ENCODE data around the gene AP1S1. TPM values are rescaled to one million over a fixed set of nuclear protein-coding genes. Genes with fewer than 3 reads are reported as not detected.
A peak's percentile ranks its signal among the peaks of the same experiment; 100 is the strongest.

The AP1S1 gene
- total RNA-seq, 1 donor from 2014 or later = 172 TPM

DNA sequence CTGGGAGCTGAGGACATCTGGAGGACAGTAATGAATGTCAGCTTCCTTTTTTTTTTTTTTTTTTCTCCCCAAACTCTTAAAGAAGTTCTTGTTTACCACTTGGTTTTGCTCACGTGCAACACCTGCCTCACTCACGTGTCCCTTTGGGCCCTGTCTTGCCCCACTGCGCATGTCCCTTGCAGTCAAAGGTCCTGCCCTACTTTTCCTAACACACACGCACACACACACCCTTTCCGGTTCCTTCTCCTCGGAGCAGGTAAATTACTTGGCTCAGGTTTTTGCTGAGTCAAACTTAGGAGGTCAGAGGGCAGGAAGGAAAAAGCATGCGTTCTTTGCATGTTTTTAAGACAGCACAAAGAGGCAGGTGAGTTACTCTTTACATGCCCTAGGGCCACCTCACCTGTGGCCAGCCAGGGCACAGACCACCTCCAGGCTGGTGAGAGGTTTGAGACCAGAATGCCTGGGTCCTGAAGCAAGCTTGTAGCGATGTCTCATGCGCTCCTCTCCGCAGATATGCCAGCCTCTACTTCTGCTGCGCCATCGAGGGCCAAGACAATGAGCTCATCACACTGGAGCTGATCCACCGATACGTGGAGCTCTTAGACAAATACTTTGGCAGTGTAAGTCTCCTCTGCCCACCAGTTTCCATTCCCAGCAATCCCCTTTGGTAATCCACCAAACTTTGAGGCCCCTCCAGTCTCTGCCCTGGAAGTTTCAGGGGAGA is 2.8 kb downstream of the AP1S1 start:
- DNase-seq (ENCODE audit: low read depth in 2 of 2) = no peak

DNA sequence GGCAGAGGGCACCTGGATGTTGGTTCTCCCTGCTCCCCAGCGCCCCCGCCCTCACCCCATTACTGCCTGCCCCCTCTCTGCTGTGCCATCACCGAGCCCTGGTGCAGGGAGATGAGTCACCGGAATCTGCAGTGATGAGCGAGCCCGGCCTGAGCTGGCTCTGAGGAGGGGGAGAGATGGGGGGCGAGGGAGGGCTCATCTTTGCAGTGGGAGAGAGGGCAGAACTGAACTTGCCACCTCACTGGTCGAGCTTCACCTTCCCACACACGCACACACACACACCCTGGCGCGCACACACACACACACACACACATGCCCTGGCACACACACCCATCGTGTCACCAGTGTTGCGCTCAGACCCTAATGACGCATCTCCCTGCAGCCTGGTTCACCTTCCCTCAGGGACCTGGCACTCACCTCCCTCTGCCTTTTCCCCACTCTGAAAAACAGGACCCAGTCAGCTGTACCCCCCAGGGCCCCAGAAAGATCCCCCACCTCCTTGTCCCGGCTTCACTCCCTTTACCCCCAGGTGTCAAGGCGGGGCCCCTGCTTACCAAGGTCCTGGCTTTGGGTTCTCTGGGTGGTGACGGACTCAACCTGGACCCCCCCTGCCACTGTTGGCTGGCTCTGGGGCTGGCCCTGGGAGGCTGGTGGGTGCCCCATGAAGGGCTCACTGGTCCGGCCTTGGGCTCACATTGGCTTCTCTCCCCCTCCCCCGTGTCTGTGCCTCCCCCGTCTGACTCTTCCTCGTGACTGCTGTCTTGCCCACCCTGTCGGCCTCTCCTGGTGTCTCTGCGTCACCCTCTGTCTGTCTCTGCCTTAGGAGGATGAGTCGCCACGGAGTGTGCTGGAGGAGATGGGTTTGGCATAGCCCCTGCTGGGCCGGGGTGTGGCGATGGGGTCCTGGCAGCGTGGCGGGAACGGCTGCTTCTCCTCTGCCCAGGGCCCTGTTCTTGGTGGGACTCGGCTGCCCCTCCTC is 5.7 kb downstream of the AP1S1 start:
- peak in 1 of 2 donors; percentile 41 for DNase-seq (ENCODE audit: low read depth in 2 of 2)

DNA sequence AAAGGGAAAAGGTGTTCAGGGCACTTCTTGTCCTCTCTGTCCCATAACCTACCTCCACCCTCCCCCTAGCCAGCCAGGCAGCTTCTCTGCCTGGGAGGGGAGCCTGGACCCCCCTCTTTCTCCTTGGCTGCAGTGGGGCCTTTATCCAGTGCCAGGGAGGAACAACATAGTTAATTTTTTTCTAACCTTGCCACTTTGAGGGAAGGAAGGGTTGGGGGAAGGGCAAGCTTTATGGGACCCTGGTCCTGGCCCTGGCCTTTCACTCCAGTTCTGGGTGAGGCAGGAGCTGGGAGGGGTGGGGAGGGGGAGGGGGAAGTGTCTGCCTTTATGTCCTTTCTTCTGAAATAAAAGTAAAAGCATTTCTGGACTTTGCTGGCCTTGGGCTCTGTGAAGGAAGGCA is 6.6 kb downstream of the AP1S1 start:
- DNase-seq (ENCODE audit: low read depth in 2 of 2) = no peak

DNA sequence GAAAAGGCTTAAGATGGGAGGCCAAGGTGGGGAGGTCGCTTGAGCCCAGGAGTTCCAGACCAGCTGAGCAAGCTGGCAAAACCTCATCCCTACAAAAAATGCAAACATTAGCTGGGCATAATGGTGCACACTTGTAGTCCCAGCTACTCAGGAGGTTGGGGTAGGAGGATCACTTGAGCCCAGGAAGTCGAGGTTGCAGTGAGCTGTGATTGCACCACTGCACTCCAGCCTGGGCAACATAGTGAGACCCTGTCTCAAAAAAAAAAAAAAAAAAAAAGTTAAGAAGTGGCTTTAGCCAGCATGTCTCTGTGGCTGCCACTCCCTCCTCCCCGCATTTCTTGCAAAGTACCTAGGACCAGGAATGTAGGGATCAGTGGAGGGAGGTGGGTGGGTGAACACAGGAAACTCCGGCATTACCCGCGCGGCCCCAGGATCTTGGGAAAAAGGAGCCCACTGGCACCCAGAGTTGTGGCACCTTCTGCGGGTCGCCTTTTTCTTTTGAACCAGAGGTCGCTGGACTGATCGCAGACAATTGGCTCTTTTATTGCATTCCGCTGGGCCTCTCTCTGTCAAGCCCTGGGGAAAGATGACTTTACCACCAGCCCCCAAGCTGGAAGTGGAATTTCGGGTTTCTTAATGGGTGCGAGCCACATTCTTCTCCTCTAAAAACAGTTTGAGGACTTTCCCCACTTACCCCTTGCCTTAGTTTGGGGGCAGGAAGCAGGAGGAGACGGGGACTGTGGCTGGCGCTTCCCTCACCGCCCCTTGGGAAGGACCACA is 7.6 kb downstream of the AP1S1 start:
- DNase-seq (ENCODE audit: low read depth in 2 of 2) = no peak

DNA sequence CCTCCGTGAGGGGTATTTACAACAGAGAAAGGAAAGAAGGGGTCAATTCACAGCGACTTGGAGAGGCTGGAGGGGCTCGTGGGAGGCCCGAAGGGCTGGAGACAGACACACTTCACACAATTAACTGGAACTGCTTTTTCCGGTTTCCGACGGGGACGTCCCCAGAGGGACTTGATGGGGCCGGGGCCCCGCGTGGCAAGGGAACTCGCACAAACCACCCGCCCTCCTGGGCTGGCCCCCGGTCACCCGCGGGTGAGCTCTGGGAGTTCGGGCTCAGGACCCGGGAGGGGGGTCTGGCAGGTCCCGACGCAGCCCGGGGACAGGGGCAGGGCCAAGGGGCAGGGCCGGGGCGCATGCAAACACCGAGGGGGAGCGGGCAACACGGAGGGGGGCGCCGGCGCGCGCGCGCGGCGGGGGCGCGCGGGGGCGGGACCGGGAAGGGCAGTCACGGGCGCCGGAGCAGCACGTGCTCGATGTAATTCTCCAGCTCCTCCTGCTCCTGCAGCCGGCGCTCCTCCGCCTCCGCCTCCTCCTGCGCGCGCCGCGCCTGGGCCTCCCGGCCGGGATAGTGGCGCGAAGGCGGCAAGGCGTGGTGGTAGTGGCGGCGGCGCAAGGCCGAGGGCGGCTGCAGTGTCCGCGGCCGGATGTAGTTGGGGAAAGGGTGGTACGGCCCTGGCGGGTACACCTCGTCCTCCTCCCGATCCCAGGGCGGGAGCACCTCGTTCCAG is 8.4 kb downstream of the AP1S1 start:
- peak in 1 of 2 donors; percentile 52 for DNase-seq (ENCODE audit: low read depth in 2 of 2)

DNA sequence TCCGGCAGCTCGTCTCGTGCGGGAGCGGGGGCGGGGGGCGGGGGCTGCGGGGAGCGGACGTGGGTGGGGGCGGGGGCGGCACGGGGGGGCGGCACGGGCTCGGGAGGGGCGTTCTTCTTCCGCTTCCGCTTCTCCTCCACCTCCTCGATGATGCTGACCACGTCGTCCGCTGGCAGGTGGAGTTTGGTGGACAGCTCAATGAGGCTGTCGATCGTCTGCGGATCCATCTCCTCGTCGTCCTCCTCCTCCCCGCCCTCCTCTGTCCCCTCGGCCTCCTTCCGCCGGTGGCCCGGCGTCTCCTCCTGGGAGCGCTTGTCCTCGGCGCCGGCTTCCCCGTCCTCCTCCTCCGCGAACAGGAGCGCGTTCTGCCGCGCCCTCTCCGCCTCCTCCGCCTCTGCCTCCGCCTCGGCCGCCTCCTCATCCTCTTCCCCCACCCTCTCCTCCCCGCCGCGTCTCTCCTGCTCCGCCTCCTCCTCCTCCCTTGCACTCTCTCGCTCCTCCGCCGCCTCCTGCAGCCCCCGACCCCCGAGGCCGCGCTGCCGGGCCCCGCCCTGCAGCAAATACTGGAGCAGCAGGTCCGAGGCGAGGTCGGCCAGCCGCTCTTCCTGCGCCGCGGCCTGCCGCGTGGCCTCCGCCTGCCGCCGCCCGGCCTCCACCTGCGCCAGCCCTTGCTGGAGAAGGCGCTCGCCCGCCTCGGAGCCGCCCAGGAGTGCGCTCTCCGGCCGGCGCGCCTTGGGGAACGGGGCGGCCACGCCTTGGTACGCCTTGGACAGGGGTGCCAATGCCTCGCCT is 9.2 kb downstream of the AP1S1 start:
- DNase-seq (ENCODE audit: low read depth in 2 of 2) = no peak

DNA sequence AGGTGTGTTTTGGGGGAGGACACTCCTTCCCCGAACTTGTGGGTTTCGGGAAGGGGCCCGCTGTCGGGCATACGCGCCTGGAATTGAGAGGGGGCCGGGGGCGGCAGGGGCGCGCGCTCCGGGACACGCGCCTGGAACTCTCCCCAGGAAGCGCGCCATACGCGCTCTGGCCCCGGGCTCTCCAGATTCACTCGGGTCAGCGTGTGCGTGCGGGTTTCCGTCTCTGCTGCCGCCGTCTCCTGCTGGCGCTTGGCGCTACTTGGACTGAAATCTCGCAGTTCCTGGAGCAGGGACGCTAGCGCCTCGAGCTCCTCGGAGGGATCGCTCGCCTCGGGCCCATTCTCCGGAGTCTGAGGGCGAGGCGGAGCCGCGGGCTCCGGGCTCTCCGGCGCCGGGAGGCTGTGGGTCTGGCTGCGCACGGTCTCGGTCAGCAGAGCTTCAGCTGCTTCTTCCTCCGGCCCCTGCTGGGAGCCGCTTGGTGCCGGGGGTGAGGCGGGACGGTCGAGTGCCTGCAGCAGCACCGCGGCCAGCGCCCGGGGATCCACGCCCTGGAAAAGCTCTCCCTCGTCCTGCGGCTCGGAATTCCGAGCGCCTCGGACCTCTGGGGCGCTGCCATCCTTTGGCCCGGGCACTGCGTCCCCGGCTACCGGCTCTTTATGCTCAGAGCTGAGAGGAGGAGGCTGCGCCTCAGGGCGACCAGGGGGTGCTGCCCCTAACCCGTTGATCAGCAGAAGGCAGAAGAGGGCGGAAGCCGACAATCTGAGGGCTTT is 10.0 kb downstream of the AP1S1 start:
- DNase-seq (ENCODE audit: low read depth in 2 of 2) = peak in 1 of 2 donors; percentile 60

DNA sequence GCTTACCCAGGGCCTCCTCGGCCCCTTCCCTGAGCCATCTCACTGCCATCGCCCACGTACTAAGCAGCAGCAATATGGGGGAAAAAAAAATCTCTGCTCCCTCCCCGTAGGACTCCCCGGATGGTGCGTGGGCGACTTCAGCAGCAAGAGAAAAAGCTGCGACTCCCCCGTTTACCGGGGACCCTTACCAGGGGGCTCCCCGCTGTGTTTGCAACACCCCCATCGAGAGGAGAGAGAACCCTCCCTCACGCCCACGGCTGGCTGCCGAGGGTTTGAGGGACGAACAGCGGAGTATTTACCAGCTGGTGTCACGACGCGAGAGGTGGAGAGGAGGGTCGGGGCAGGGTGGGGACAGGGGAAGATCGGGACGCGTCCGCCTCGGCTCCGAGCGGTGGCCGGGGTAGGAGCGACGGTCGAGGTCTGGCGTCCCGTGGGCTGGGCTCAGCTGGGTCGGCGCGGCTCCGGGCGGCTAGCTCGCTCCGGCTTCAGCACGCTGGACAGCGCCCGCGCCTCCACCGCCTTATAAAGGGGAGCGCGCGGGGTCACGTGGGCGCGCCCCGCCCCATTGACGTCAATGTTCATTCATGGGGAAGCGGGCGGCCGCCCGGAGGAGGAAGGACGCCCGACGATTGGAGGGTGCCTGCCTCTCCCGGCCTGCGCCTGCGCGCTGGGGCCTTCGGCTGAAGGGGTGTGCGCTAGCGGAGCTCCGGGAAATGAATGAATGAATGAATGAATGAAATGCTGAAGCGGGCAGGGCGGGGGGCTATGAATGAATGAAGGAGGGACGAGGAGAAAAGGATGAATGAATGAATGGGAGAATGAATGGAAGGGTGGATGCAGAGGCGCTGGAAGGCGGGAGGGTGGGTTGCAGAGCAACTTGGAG is 11.0 kb downstream of the AP1S1 start, which contains the start of gene VGF:
TSS of gene VGF (minus strand) at position 495 of the 883 bp plus-strand sequence. CDS start 726 bp downstream, outside the sequence.
- DNase-seq (ENCODE audit: low read depth in 2 of 2) = peak; percentile 70 to 93

DNA sequence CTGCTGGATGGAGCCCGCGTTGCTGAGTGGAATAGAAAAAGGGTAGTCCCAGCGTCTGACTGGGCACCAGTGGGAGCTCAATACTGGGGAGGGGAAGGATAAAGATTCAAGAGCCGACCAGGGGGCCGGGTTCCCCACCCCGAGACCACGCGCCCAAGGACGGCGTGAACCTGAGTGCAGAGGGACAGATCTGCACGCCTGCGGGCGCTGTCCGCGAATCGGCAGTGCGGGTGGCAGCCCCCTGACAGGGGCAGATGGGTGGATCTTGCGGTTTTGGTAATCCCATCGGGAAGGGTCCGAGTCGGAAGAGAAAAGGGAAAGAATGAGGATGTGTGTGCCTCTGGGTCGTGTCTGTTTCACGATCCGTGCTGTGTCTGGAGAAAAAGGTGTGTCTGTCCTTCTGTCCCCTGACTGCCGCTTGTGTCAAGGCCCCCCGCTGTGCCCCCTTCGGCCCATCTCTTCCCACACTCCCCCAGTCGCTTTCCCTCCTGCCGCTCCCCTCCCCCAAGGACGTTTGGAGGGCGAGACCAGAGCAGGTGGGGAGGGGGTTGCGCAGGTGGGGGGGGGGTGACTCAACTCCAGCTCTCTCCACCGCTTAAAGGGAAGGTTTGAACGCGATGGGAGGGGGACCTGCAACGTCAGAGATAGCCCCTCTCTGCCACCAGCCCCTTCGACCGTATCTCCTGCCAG is 11.8 kb downstream of the AP1S1 start:
- no peak for DNase-seq (ENCODE audit: low read depth in 2 of 2)

DNA sequence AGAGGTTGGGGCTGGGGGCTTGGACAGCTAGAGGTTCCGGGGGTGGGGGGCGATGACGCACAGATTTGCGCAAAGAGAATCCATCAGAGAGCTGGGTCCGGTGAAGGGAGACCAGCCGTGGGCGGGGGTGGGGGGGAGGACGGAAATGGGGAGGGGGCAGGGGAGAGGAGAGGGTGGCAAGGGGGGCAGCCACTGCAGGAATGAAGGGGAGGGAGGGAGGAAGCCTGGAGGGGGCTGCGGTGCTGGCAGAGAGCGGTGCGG is 12.3 kb downstream of the AP1S1 start:
- DNase-seq (ENCODE audit: low read depth in 2 of 2) = no peak

DNA sequence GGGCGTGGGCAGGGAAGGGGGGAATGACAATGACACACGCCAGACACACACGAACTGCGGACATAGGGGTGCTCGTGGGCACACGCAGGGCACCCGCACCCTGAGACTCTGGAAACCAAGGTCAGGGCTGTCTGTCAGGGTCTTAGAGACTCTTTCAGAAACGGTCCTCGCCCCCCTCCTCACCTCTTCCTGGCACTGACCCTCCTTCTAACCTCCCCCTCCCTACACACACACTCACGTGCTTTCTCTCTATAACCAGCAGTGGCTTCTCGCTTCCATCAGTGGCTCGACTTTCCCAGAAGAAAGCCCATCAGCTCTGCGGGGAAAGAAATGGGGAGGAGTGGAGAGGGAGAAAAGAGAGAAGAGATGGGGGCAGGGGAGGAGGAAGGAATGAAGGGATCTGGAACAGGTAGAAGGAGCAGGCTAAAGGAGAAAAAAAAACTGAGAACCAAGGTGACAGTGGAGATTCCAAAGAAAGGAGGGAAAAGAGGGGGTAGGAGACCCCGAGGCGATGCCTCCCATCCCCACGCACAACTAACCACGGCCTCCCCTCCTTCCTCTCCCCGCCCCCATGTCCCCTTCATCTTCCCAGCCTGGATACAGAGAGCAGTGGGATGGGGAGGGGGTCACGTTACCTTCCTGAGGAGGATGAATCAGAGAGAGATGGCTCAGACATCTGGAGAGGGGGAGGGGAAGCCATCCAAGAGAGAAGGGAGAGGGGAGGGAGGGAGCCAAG is 12.8 kb downstream of the AP1S1 start:
- DNase-seq (ENCODE audit: low read depth in 2 of 2) = no peak

DNA sequence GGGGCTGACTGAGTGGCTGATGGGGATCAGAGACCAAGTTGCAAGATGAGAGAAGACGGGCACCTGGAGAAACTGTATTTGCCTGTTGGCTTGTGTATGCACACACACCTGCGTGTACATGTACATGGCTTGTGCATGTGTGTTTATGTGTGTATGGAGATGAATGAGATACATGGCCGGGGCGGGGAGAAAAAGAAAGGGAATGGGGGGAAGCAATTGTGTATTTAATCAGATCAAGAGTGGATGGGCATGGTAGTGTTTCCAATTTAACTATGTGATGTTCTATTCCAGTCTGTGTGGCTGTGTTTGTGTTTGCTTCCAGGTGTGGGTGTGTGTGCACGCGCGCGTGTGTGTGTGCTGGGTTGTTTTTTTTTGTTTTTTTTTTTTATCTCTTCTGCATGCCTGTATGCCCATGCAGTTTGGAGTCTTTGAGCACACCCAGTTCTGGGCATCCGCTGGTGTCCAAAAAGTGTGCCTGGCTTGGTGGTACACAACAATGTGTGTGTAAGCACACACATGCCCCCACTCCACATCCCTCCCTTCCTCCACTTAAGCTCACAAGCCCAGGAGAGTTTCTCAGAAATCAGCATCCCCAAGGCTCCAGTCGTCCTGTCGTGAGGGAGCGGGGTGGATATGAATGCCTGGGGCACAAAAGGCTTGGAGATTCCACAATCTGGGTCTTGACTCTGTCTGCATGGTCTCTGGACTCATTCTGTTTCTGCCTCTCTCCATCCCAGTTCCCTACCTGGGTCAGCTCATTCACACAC is 13.6 kb downstream of the AP1S1 start:
- no peak for DNase-seq (ENCODE audit: low read depth in 2 of 2)

DNA sequence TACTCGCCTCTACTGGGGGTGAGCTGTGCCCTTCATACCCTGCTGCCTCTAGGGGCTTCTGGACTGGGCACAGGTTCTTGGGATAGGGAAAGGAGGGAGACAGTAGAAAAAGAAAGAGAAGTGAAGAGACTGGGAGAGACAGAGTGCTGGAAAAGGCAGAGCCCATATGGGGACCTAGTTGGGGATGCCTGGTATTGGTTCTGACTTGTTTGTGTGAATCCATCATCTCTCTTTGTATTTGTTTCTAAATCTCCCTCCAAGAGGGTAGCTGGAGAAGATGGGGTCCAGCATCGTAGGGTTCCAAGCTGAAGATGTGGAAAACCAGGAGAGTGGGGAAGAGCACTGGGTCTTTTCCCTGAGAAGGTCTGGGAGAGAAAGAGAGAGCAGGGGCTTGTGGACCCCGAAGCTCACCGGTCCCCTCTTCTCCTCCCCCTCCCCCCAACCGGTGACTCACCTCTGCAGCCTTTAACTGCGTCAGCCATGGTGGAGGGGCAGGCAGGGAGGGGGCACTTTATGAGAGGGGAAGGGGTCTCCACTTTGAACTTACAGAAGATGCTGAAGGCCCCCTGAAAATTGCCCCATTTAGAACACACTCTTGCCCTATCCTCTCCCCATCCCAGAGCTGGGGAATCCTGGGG is 14.3 kb downstream of the AP1S1 start:
- DNase-seq (ENCODE audit: low read depth in 2 of 2) = no peak

DNA sequence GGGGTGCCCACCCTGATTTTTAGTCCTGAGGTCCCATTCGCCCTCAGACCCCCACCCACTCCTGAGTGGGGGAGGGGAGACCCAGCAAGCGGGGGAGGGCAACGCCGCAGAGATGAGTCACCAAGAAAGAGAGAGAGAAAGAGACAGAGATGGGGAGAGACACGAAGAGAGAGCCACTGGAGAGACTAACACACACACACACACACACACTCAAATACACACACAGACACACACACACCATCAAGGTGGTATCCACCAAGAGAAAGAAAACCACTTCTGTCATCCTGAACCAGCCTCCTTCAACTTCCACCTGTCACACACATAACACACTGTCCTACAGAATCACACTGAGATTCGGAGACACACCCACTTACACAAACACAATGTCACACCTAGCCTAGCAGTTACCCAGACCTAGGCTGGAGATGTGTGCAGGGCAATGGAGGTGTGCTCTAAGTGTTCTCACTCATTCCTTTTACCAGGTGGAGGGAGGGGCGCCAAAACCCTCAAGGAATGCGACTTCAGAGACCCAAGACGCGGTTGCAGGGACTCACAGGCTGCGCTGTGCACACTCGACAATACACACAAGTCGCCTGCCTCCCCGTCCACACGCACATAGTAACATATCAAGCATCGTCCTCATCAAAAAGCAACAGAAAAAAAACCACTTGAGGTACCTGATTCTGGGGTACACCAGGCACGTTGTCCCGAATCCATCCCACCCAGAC is 15.0 kb downstream of the AP1S1 start:
- no peak for DNase-seq (ENCODE audit: low read depth in 2 of 2)

DNA sequence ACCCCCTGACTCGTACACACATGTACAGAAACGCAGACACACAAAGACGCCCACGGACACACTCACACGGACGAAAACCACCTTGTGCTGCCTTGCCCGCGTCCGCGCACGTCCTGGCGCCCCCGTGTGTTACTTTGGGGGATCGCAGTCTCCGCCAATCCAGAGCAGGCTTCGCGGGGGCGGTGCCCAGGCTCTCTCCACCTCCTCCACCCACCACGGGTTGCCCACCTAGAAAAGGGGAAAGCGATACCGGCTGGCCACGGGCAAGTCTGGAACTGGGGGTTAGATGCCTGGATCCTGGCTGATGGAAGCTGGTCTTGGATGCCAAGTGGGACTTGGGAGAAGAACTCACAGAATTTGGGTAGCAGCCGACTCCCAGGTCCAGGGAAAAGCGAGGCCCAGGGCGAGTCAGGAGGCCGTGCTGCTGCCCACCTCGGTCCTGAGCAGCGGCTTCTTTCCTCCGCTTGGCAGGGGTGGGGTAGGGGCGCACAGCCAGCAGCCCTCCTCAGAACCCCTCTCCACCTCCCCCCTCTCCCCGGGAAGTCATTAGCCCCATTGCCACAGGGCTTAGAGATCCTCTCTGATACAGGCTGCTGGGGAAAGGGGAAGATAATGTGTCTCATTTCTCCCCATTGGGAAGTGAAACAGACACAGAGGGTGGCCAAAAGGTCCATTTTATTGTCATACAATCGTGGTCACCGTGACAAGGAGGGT is 15.7 kb downstream of the AP1S1 start:
- DNase-seq (ENCODE audit: low read depth in 2 of 2) = peak in 1 of 2 donors; percentile 65

All from dermis microvascular lymphatic vessel endothelial cell (primary cell).